ENCODE measurements around the gene CDS2. TPM values are rescaled to one million over a fixed set of nuclear protein-coding genes. Genes with fewer than 3 reads are reported as not detected.
"Not testable (repeated sequence)": the region's sequence is repeated elsewhere in the genome, so short reads cannot be mapped to it uniquely, and the experiment has no call there.

The CDS2 gene
- total RNA-seq, 1 donor from 2014 or later: 41.4 TPM

GRCh38 chr20:5095931-5096330 is 30.9 kb upstream of the CDS2 start:
- Histone ChIP-seq H3K9me3 (no peaks in the 10 kb centered on the region), H3K27me3 (no peaks in the 10 kb centered on the region), H3K4me3 (no peak overlapping the region), H3K4me1 (peaks cover 0 to 3% of the 10 kb centered on the region in 2 donors), H3K36me3 (peaks cover 8 to 44% of the 10 kb centered on the region in 2 donors), H3K27ac (no peak overlapping the region)
- DNase-seq (ENCODE audit: low spot score in 2 of 2): peak in 1 of 2 donors; percentile 43
- intact Hi-C loops (cut with DNase I): loop anchor here (5.0 kb wide), 1 partner anchor 34 kb away; no protein-coding TSS in a partner anchor
- TF ChIP-seq CTCF (IDR thresholded peaks at IDR 0.05): no peak

GRCh38 chr20:5096463-5096862 is 30.3 kb upstream of the CDS2 start:
- intact Hi-C loops (cut with DNase I): loop anchor here (5.0 kb wide), 1 partner anchor 34 kb away; no protein-coding TSS in a partner anchor
- TF ChIP-seq CTCF (IDR thresholded peaks at IDR 0.05): no peak
- H3K36me3 ChIP-seq: peaks cover 8 to 45% of the 10 kb centered on the region in 2 donors
- peaks cover 0 to 3% of the 10 kb centered on the region in 2 donors for H3K4me1 ChIP-seq
- peak in 1 of 2 donors; percentile 43 for DNase-seq (ENCODE audit: low spot score in 2 of 2)
- H3K27me3 ChIP-seq: no peaks in the 10 kb centered on the region
- H3K27ac ChIP-seq: no peak overlapping the region
- H3K9me3 ChIP-seq: no peaks in the 10 kb centered on the region
- H3K4me3 ChIP-seq: no peak overlapping the region

- not testable (repeated sequence) for H3K27me3 ChIP-seq; H3K4me1 ChIP-seq; H3K4me3 ChIP-seq; H3K9me3 ChIP-seq; H3K27ac ChIP-seq; DNase-seq (ENCODE audit: low spot score in 2 of 2)
- H3K36me3 ChIP-seq: peaks cover 25 to 54% of the 10 kb centered on the region in 2 donors
- intact Hi-C loops (cut with DNase I): loop anchor here (5.0 kb wide), 1 partner anchor 37 kb away; no protein-coding TSS in a partner anchor
Observed at GRCh38 chr20:5099009-5099408, 27.8 kb upstream of the CDS2 start.

GRCh38 chr20:5099909-5100308 is 26.9 kb upstream of the CDS2 start:
- H3K9me3 ChIP-seq; H3K4me1 ChIP-seq; DNase-seq (ENCODE audit: low spot score in 2 of 2); H3K4me3 ChIP-seq; H3K27me3 ChIP-seq; H3K27ac ChIP-seq: not testable (repeated sequence)
- intact Hi-C loops (cut with DNase I): loop anchor here (2.0 to 5.0 kb wide), 2 partner anchors 38 to 145 kb away; no protein-coding TSS in a partner anchor
- peaks cover 29 to 63% of the 10 kb centered on the region in 2 donors for H3K36me3 ChIP-seq

GRCh38 chr20:5100684-5101347 is 26.0 kb upstream of the CDS2 start:
- peak; percentile 79 to 88 (median 86) for TF ChIP-seq CTCF (IDR thresholded peaks at IDR 0.05)
- Histone ChIP-seq H3K27me3 (no peaks in the 10 kb centered on the region), H3K27ac (peak overlapping the region in 1 of 2 donors; percentile 49), H3K4me3 (no peak overlapping the region), H3K9me3 (no peaks in the 10 kb centered on the region), H3K4me1 (peaks cover 0 to 3% of the 10 kb centered on the region in 2 donors), H3K36me3 (peaks cover 33 to 72% of the 10 kb centered on the region in 2 donors)
- peak in 1 of 2 donors; percentile 88 for DNase-seq (ENCODE audit: low spot score in 2 of 2)
- intact Hi-C loops (cut with DNase I): loop anchor here (2.0 kb wide), 1 partner anchor 146 kb away; no protein-coding TSS in a partner anchor

- Histone ChIP-seq H3K27ac (no peak overlapping the region), H3K27me3 (no peaks in the 10 kb centered on the region), H3K9me3 (no peaks in the 10 kb centered on the region), H3K36me3 (peaks cover 36 to 70% of the 10 kb centered on the region in 2 donors), H3K4me1 (peaks cover 0 to 3% of the 10 kb centered on the region in 2 donors), H3K4me3 (no peak overlapping the region)
- no peak for TF ChIP-seq CTCF (IDR thresholded peaks at IDR 0.05)
- intact Hi-C loops (cut with DNase I): no loop called here
- no peak for DNase-seq (ENCODE audit: low spot score in 2 of 2)
Observed at GRCh38 chr20:5104479-5104878, 22.3 kb upstream of the CDS2 start.

Data from ascending aorta (tissue), 2 donors.